Glutamatergic neuron (in vitro differentiated cells): Measurements from ENCODE around the gene TOP3A. TPM values are rescaled to one million over a fixed set of nuclear protein-coding genes. Genes with fewer than 3 reads are reported as not detected.

ENCODE experiments used
- DNase-seq: peaks from one replicate; pipeline ENCODE4 v3.0.0; 2022
- H3K27ac Mint-ChIP-seq: one replicate; pipeline ENCODE4 v1.8.0; 2020; ENCODE audit warnings: mild to moderate bottlenecking, mixed read lengths, inconsistent platforms; ENCODE audit not compliant: unreplicated experiment
- H3K27me3 Mint-ChIP-seq: one replicate; pipeline ENCODE4 v1.8.0; 2020; ENCODE audit warnings: mild to moderate bottlenecking, moderate library complexity, mixed read lengths, inconsistent platforms; ENCODE audit not compliant: unreplicated experiment
- H3K36me3 Mint-ChIP-seq: one replicate; pipeline ENCODE4 v1.8.0; 2020; ENCODE audit warnings: mild to moderate bottlenecking, mixed read lengths, inconsistent platforms; ENCODE audit not compliant: unreplicated experiment
- H3K4me1 Mint-ChIP-seq: one replicate; pipeline ENCODE4 v1.8.0; 2020; ENCODE audit warnings: mild to moderate bottlenecking, low read depth, mixed read lengths, inconsistent platforms; ENCODE audit not compliant: unreplicated experiment
- H3K4me3 Mint-ChIP-seq: one replicate; pipeline ENCODE4 v1.8.0; 2020; ENCODE audit warnings: mild to moderate bottlenecking, mixed read lengths, inconsistent platforms; ENCODE audit not compliant: unreplicated experiment
- H3K9me3 Mint-ChIP-seq: one replicate; pipeline ENCODE4 v1.8.0; 2020; ENCODE audit warnings: mild to moderate bottlenecking, moderate library complexity, mixed read lengths, inconsistent platforms; ENCODE audit not compliant: unreplicated experiment
- CTCF ChIP-seq: fragments of 200-600 bp; sonication (generic); IDR thresholded peaks from one replicate; pipeline ENCODE4 v1.5.0; 2021; ENCODE audit not compliant: partially characterized antibody, unreplicated experiment
- long read RNA-seq: library from polyadenylated mRNA; unstranded; transcript quantifications from one replicate; pipeline ENCODE4 v2.0.0, GENCODE V29; 2020; ENCODE audit not compliant: unreplicated experiment
- total RNA-seq: library from RNA; stranded (reverse); fragmentation: NEBNext Ultra II Directional; extraction: Animal tissue kit (Norgen Biotek cat#: 25700); gene quantifications from one replicate; pipeline ENCODE4 v1.2.1, GENCODE V29; 2021; ENCODE audit not compliant: unreplicated experiment

The TOP3A gene
- 58.6 TPM for total RNA-seq
- long read RNA-seq, full-length matches to known transcripts: 3 of 5 reads
- long read RNA-seq, partial matches to known transcripts: 0 of 5 reads
- long read RNA-seq, other reads (novel, unspliced or antisense): 2 of 5 reads

GRCh38 chr17:18314731-18315561, at the start of gene TOP3A, which contains the start of gene SMCR8:
TOP3A (minus strand) TSS chr17:18314994; CDS start chr17:18314778, 216 bp downstream.
SMCR8 (plus strand) TSS chr17:18315293; CDS start chr17:18315790, 497 bp downstream.
- Mint-ChIP-seq H3K27ac (peak within 1 kb of the TSS; percentile 97), H3K36me3 (no peaks in the 10 kb centered on the region), H3K4me3 (peak within 1 kb of the TSS; percentile 95)

GRCh38 chr17:18364166-18364565, 49.4 kb upstream of the TOP3A start:
- no peak for TF ChIP-seq CTCF
- no peaks in the 10 kb centered on the region for H3K36me3 Mint-ChIP-seq
- no peak overlapping the region for H3K4me3 Mint-ChIP-seq
- DNase-seq: no peak
- H3K27ac Mint-ChIP-seq: no peak overlapping the region
- H3K4me1 Mint-ChIP-seq: no peaks in the 10 kb centered on the region
- no peaks in the 10 kb centered on the region for H3K27me3 Mint-ChIP-seq
- peaks cover 5% of the 10 kb centered on the region for H3K9me3 Mint-ChIP-seq

More at GRCh38 chr17:18314731-18315561, at the start of gene TOP3A, which contains the start of gene SMCR8:
- H3K27me3 Mint-ChIP-seq: peaks cover 7% of the 10 kb centered on the region
- H3K9me3 Mint-ChIP-seq: peaks cover 4% of the 10 kb centered on the region
- peak; percentile 96 for DNase-seq
- peak; percentile 8 for TF ChIP-seq CTCF
- H3K4me1 Mint-ChIP-seq: peaks cover 17% of the 10 kb centered on the region

GRCh38 chr17:18363101-18364049, 48.6 kb upstream of the TOP3A start, which contains the start of gene SHMT1:
SHMT1 (minus strand) TSS chr17:18363550; CDS start chr17:18355981, 7,569 bp downstream.
- no peaks in the 10 kb centered on the region for H3K27me3 Mint-ChIP-seq
- H3K4me1 Mint-ChIP-seq: no peaks in the 10 kb centered on the region
- peaks cover 3% of the 10 kb centered on the region for H3K9me3 Mint-ChIP-seq

GRCh38 chr17:18362698-18363100, 47.9 kb upstream of the TOP3A start:
- Mint-ChIP-seq H3K36me3 (no peaks in the 10 kb centered on the region), H3K4me1 (no peaks in the 10 kb centered on the region), H3K9me3 (peaks cover 3% of the 10 kb centered on the region), H3K27ac (no peak overlapping the region), H3K27me3 (no peaks in the 10 kb centered on the region), H3K4me3 (peak overlapping the region; percentile 83)
- DNase-seq: no peak
- TF ChIP-seq CTCF: no peak

More at GRCh38 chr17:18363101-18364049, 48.6 kb upstream of the TOP3A start, which contains the start of gene SHMT1:
- Mint-ChIP-seq H3K36me3 (no peaks in the 10 kb centered on the region), H3K4me3 (peak within 1 kb of the TSS; percentile 86), H3K27ac (no peak within 1 kb of the TSS)
- no peak for TF ChIP-seq CTCF
- DNase-seq: peak; percentile 90
